B cell (primary cell): ENCODE data around the gene AGBL4. TPM values are rescaled to one million over a fixed set of nuclear protein-coding genes. Genes with fewer than 3 reads are reported as not detected.

Experiments used
- ATAC-seq: fragments of 200-7000 bp; cut with Tn5 transposase; one replicate; pipeline ENCODE4 v1.10.0; 2021; ENCODE audit warnings: low read depth, mild to moderate bottlenecking, moderate number of reproducible peaks, moderate library complexity
- CTCF ChIA-PET: fragments of 350-600 bp; sonication (Branson Sonifier 250); formaldehyde crosslinking; loops from one replicate; lab custom pipeline; 2021; ENCODE audit warnings: antibody characterized with exemption, inconsistent platforms; lab: Charles Lee
- POLR2A ChIA-PET: fragments of 350-600 bp; sonication (Branson Sonifier 250); formaldehyde crosslinking; loops from one replicate; lab custom pipeline; 2021; ENCODE audit warnings: antibody characterized with exemption; lab: Charles Lee
- DNase-seq: peaks from one replicate; pipeline ENCODE4 v3.0.0; 2013
- H2AFZ ChIP-seq: 2 replicates; pipeline ENCODE4 v1.6.1; 2012; ENCODE audit warnings: mild to moderate bottlenecking, low read depth, low read length; ENCODE audit not compliant: insufficient read depth, poor library complexity, severe bottlenecking
- H3K27ac ChIP-seq, 2 donors: 1 replicate in 1 of 2; 2 replicates in 1 of 2; pipeline ENCODE4 v1.5.1; 2012 to 2013; ENCODE audit warnings: low read length in 2 of 2, mild to moderate bottlenecking in 2 of 2, moderate library complexity in 1 of 2
- H3K27me3 ChIP-seq, 4 experiments: fragments of 200-600 bp in 1 of 4; sonication (generic) in 1 of 4; replicated peaks in 1 of 4; 1 replicate in 2 of 4; 2 replicates in 2 of 4; pipeline versions ENCODE4 v1.6.1 to v1.7.0; 2013 to 2016; ENCODE audit warnings: low read length in 3 of 4, mild to moderate bottlenecking in 2 of 4, mixed read lengths in 1 of 4, moderate library complexity in 1 of 4; ENCODE audit not compliant: insufficient read depth in 4 of 4, control insufficient read depth in 3 of 4; ENCODE audit errors: control extremely low read depth in 1 of 4
- H3K36me3 ChIP-seq, 2 experiments: replicated peaks in 1 of 2; 1 replicate in 1 of 2; 2 replicates in 1 of 2; pipeline versions ENCODE4 v1.6.1 to v1.7.1; 2013; ENCODE audit warnings: low read length in 1 of 2; ENCODE audit not compliant: insufficient read depth in 2 of 2, control insufficient read depth in 1 of 2; ENCODE audit errors: control extremely low read depth in 1 of 2, extremely low read depth in 1 of 2
- H3K4me1 ChIP-seq, 2 donors: fragments of 200-600 bp in 1 of 2; sonication (generic) in 1 of 2; 1 replicate in 1 of 2; 2 replicates in 1 of 2; pipeline versions ENCODE4 v1.5.1 to v1.6.1; 2013 to 2017; ENCODE audit warnings: low read length in 2 of 2; ENCODE audit not compliant: control insufficient read depth in 2 of 2, insufficient read depth in 2 of 2
- H3K4me2 ChIP-seq: replicated peaks from 2 replicates; pipeline ENCODE3; 2012; ENCODE audit warnings: mild to moderate bottlenecking, low read depth, low read length; ENCODE audit not compliant: poor library complexity, severe bottlenecking
- H3K4me3 ChIP-seq, 5 experiments: fragments of 200-600 bp in 1 of 5; sonication (generic) in 1 of 5; 1 replicate in 3 of 5; 2 replicates in 2 of 5; pipeline versions ENCODE4 v1.5.1 to v1.7.0; 2011 to 2016; ENCODE audit warnings: low read length in 4 of 5, mild to moderate bottlenecking in 4 of 5, low read depth in 2 of 5, control low read depth in 1 of 5, moderate library complexity in 1 of 5; ENCODE audit not compliant: insufficient read depth in 1 of 5; ENCODE audit errors: control extremely low read depth in 1 of 5, extremely low read depth in 1 of 5
- H3K79me2 ChIP-seq: fragments of 200-600 bp; sonication (generic); one replicate; pipeline ENCODE4 v1.6.0; 2016; ENCODE audit warnings: low read length; ENCODE audit not compliant: control insufficient read depth, insufficient read depth
- H3K9ac ChIP-seq: fragments of 200-600 bp; sonication (generic); 2 replicates; pipeline ENCODE4 v1.6.1; 2017; ENCODE audit warnings: mild to moderate bottlenecking, low read length, moderate library complexity
- H3K9me3 ChIP-seq, 3 donors: one replicate each; pipeline versions ENCODE4 v1.6.1 to v1.7.1; 2013; ENCODE audit warnings: low read length in 2 of 3; ENCODE audit not compliant: control insufficient read depth in 2 of 3, insufficient read depth in 1 of 3; ENCODE audit errors: control extremely low read depth in 1 of 3
- H4K20me1 ChIP-seq: 2 replicates; pipeline ENCODE4 v1.6.0; 2012; ENCODE audit warnings: mild to moderate bottlenecking, low read length; ENCODE audit not compliant: insufficient read depth, control insufficient read depth, poor library complexity, severe bottlenecking
- H3K27ac Mint-ChIP-seq: one replicate; pipeline ENCODE4 v1.8.0; 2021; ENCODE audit warnings: mixed read lengths
- H3K27me3 Mint-ChIP-seq: one replicate; pipeline ENCODE4 v1.8.0; 2021; ENCODE audit warnings: mixed read lengths
- H3K4me1 Mint-ChIP-seq: one replicate; pipeline ENCODE4 v1.8.0; 2021; ENCODE audit warnings: mixed read lengths
- H3K4me3 Mint-ChIP-seq: one replicate; pipeline ENCODE4 v1.8.0; 2021; ENCODE audit warnings: mixed read lengths
- H3K9me3 Mint-ChIP-seq: one replicate; pipeline ENCODE4 v1.8.0; 2022; ENCODE audit warnings: mixed read lengths; ENCODE audit not compliant: insufficient read depth
- EZH2 ChIP-seq: IDR thresholded peaks from 2 replicates; pipeline ENCODE4 v1.6.1; 2012; ENCODE audit warnings: borderline replicate concordance, low read depth, mild to moderate bottlenecking, moderate library complexity, low read length; ENCODE audit not compliant: insufficient read depth, poor library complexity, severe bottlenecking
- WGBS: methylation state at CpG from one replicate; pipeline ENCODE4 v1.1.5; 2013; ENCODE audit warnings: missing lambda C conversion rate; ENCODE audit not compliant: insufficient coverage; 5-methylcytosine and 5-hydroxymethylcytosine counted together
- intact Hi-C: fragments of 100-400 bp; cut with micrococcal nuclease; formaldehyde crosslinking; loops from one replicate; pipeline ENCODE4 v1.10.0; 2022
- polyA plus RNA-seq: library from polyadenylated mRNA; depleted of rRNA; stranded (reverse); fragments of >200 nt; gene quantifications from 2 replicates; pipeline ENCODE4 v1.2.3, GENCODE V29; 2012
- total RNA-seq, 2 donors: library from RNA; stranded (reverse); fragments of 120-200 nt in 1 of 2; gene quantifications; 1 replicate in 1 of 2; 2 replicates in 1 of 2; pipeline versions ENCODE4 v1.2.3 to v1.2.4, GENCODE V29; 2013 to 2022
- TF ChIP-seq, protein P1 (sequence below): fragments of 200-600 bp; IDR thresholded peaks from one replicate; pipeline ENCODE4 v1.8.0; 2022; ENCODE audit warnings: antibody characterized with exemption, mild to moderate bottlenecking

AGBL4 gene
- total and polyA plus RNA-seq, 2 donors (not counting 1 experiment from before 2014, with no cell fraction given), result 0.07 to 0.12 TPM

DNA sequence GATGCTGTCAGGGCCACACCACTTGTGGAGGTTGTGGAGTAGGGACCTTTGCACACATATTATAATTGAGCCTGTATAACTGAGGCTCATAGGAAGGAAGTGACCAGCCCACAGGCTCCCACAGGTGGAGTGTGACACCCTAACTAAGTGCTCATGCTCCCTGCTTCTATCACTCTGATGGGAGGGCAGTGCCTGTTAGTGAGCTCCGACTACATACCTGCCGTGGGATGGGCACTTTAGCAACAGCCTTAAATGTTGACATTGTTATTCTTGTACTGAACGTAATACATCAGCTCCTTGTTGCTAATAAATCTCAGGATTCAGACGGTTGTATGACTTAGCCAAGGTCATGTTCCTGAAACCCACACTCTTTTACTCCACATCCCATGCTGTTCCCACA lies 1305.0 kb downstream of the AGBL4 start:
- DNase-seq (no peak), ATAC-seq (no peak)
- no peaks in the 10 kb centered on the region for H3K4me1 Mint-ChIP-seq
- CTCF ChIA-PET, result interaction anchor here (1.2 to 1.8 kb wide), 2 partner anchors 22 to 41 kb away, joined by 3 to 5 read pairs; no protein-coding TSS in a partner anchor
- H3K4me3 Mint-ChIP-seq, result no peak overlapping the region
- Histone ChIP-seq H2AFZ (no peak overlapping the region), H3K4me1 (no peaks in the 10 kb centered on the region), H3K9ac (no peak overlapping the region), H3K9me3 (no peaks in the 10 kb centered on the region), H3K4me3 (no peak overlapping the region), H3K27ac (no peak overlapping the region), H3K36me3 (no peaks in the 10 kb centered on the region), H3K4me2 (no peak overlapping the region), H4K20me1 (no peaks in the 10 kb centered on the region), H3K79me2 (no peaks in the 10 kb centered on the region), H3K27me3 (no peaks in the 10 kb centered on the region)
- H3K27ac Mint-ChIP-seq, result no peak overlapping the region
- intact Hi-C loops, result no loop called here
- 96% methylated on average over 3 of the region's 4 CpGs for WGBS
- POLR2A ChIA-PET, result no interaction called here
- no peak for TF ChIP-seq EZH2
- TF ChIP-seq, protein P1, sequence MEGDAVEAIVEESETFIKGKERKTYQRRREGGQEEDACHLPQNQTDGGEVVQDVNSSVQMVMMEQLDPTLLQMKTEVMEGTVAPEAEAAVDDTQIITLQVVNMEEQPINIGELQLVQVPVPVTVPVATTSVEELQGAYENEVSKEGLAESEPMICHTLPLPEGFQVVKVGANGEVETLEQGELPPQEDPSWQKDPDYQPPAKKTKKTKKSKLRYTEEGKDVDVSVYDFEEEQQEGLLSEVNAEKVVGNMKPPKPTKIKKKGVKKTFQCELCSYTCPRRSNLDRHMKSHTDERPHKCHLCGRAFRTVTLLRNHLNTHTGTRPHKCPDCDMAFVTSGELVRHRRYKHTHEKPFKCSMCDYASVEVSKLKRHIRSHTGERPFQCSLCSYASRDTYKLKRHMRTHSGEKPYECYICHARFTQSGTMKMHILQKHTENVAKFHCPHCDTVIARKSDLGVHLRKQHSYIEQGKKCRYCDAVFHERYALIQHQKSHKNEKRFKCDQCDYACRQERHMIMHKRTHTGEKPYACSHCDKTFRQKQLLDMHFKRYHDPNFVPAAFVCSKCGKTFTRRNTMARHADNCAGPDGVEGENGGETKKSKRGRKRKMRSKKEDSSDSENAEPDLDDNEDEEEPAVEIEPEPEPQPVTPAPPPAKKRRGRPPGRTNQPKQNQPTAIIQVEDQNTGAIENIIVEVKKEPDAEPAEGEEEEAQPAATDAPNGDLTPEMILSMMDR, result no peak
- H3K27me3 Mint-ChIP-seq, result no peaks in the 10 kb centered on the region
- H3K9me3 Mint-ChIP-seq, result no peaks in the 10 kb centered on the region

DNA sequence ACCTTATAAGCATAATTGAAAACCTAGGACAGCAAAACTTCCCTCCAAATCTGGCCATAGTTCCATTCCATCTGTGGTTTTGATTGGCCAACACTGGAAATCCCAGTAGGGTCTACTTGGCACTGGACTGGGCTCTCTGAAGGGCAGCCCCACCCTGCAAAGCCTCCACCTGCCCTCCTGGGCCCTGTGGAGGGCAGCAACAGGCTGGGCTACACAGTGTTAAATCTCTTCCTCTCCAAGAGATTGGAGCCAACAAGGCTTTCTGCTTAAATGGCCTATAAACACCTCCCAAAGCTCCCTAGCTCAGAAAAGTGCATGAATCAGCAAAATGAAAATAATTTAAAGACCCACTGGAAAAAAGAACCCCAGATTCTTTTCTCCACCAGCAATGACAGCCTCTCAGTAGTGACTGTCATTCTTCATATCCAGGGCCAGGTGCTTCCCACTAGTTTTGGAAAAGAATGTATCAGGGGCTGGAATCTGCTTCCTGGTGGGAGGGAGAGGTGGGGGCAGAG lies 1305.6 kb downstream of the AGBL4 start:
- H3K4me3 Mint-ChIP-seq, result no peak overlapping the region
- no peak overlapping the region for H3K27ac Mint-ChIP-seq
- H3K27me3 ChIP-seq, result no peaks in the 10 kb centered on the region
- ChIA-PET CTCF (interaction anchor here (1.2 to 1.8 kb wide), 2 partner anchors 21 to 41 kb away, joined by 3 to 5 read pairs; no protein-coding TSS in a partner anchor), POLR2A (no interaction called here)
- H3K9ac ChIP-seq, result no peak overlapping the region
- TF ChIP-seq, protein P1, result no peak
- no peak for TF ChIP-seq EZH2
- H3K36me3 ChIP-seq, result no peaks in the 10 kb centered on the region
- H3K4me1 ChIP-seq, result no peaks in the 10 kb centered on the region
- intact Hi-C loops, result no loop called here
- H3K4me2 ChIP-seq, result no peak overlapping the region
- no peak overlapping the region for H3K27ac ChIP-seq
- no peak overlapping the region for H3K4me3 ChIP-seq
- no peaks in the 10 kb centered on the region for H4K20me1 ChIP-seq
- no peaks in the 10 kb centered on the region for H3K79me2 ChIP-seq
- no peaks in the 10 kb centered on the region for H3K4me1 Mint-ChIP-seq
- no peaks in the 10 kb centered on the region for H3K27me3 Mint-ChIP-seq
- ATAC-seq (no peak), DNase-seq (no peak)
- H2AFZ ChIP-seq, result no peak overlapping the region
- no peaks in the 10 kb centered on the region for H3K9me3 ChIP-seq
- H3K9me3 Mint-ChIP-seq, result no peaks in the 10 kb centered on the region
